Tibial nerve (tissue), 4 donors: ENCODE results near the gene NT5C1B. TPM values are rescaled to one million over a fixed set of nuclear protein-coding genes. Genes with fewer than 3 reads are reported as not detected.

Experiments used
- DNase-seq, 2 donors: peaks; one replicate each; pipeline ENCODE4 v3.0.0-alpha.2; 2019; ENCODE audit warnings: low spot score in 2 of 2
- H3K27ac ChIP-seq, 4 donors: fragments of 200-600 bp; sonication (generic) in 3 of 4; one replicate each; pipeline ENCODE4 v1.5.1; 2017 to 2019; ENCODE audit warnings: mild to moderate bottlenecking in 1 of 4
- H3K27me3 ChIP-seq, 2 donors: fragments of 200-600 bp; sonication (generic) in 1 of 2; one replicate each; pipeline versions ENCODE4 v1.5.1 to v1.6.0; 2017 to 2019
- H3K36me3 ChIP-seq, 3 donors: fragments of 200-600 bp; sonication (generic); one replicate each; pipeline ENCODE4 v1.5.1; 2018 to 2019
- H3K4me1 ChIP-seq, 4 donors: fragments of 200-600 bp; sonication (generic) in 3 of 4; one replicate each; pipeline ENCODE4 v1.5.1; 2017 to 2019
- H3K4me3 ChIP-seq, 4 donors: fragments of 200-600 bp; sonication (generic) in 3 of 4; one replicate each; pipeline ENCODE4 v1.5.1; 2017 to 2019; ENCODE audit warnings: mild to moderate bottlenecking in 1 of 4, moderate library complexity in 1 of 4
- H3K9me3 ChIP-seq, 4 donors: fragments of 200-600 bp; sonication (generic) in 3 of 4; one replicate each; pipeline ENCODE4 v1.5.1; 2017 to 2019
- CTCF ChIP-seq, 5 experiments: fragments of 200-600 bp in 3 of 5; fragments of 450-650 bp in 2 of 5; sonication (generic) in 3 of 5; IDR thresholded peaks; one replicate each; pipeline ENCODE4 v1.5.1; 2016 to 2019; ENCODE audit warnings: antibody characterized with exemption in 5 of 5, mild to moderate bottlenecking in 3 of 5, moderate library complexity in 2 of 5
- EP300 ChIP-seq, 2 donors: sonication (generic); formaldehyde crosslinking; IDR thresholded peaks; one replicate each; pipeline ENCODE4 v1.6.1; 2017; ENCODE audit warnings: antibody characterized with exemption in 2 of 2, mild to moderate bottlenecking in 1 of 2
- POLR2A ChIP-seq, 2 donors: fragments of 450-650 bp; IDR thresholded peaks; one replicate each; pipeline ENCODE4 v1.6.1; 2017; ENCODE audit warnings: antibody characterized with exemption in 2 of 2, mild to moderate bottlenecking in 2 of 2, moderate library complexity in 2 of 2
- WGBS, 2 donors: methylation state at CpG; one replicate each; pipeline ENCODE4 v1.1.5; 2018; 5-methylcytosine and 5-hydroxymethylcytosine counted together
- total RNA-seq, 4 donors: library from RNA; depleted of rRNA; stranded (reverse); fragments of >200 nt; gene quantifications; one replicate each; pipeline ENCODE4 v1.1.0, GENCODE V29; 2016

NT5C1B gene
- total RNA-seq, 4 donors from 2014 or later: not detected

DNA sequence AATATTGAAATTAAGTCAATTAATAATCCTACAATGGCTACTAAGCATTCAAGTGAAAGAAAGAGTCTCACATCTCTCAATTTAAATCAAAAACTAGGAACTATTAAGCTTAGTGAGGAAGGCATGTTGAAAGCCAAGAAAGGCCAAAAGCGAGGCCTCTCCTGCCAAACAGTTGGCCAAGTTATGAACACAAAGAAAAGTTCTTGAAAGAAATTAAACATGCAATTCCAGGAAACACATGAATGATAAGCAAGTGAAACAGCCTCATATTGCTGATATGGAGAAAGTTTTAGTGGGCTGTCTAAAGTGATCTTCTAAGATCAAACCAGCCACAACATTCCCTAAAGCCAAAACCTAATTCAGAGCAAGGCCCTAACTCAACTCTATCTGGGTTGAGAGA lies 40.7 kb downstream of the NT5C1B start:
- Histone ChIP-seq H3K4me1 (peaks cover 0 to 21% (median 2%) of the 10 kb centered on the region in 4 donors), H3K4me3 (no peak overlapping the region), H3K27ac (no peak overlapping the region), H3K9me3 (no peaks in the 10 kb centered on the region), H3K27me3 (no peaks in the 10 kb centered on the region), H3K36me3 (peaks cover 0 to 2% (median 0%) of the 10 kb centered on the region in 3 donors)
- DNase-seq: no peak
- 76 to 81% methylated on average over 1 of the region's 1 CpG for WGBS, 2 donors
- no peak for TF ChIP-seq CTCF (IDR thresholded peaks at IDR 0.05)
- TF ChIP-seq EP300 (IDR thresholded peaks at IDR 0.05): no peak
- TF ChIP-seq POLR2A (IDR thresholded peaks at IDR 0.05): no peak

DNA sequence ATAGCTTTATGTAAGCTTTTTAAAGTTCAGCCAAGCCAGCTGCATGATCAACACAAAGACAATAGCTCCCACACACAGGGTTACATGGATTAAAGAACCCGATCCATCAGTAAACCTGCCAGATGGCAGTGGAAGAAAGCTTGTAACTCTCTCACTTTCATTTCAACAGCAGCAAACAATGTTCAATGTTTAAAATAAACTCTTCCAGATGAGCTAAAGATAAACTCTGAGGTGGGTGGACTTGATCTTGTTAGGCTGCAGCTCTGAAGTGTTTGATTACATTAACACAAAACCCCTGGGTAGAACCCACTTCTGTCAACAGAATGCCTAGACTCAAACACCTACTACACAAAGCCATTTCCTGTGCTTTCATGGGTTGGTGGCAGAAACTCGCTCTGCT lies 42.8 kb downstream of the NT5C1B start:
- 62 to 73% methylated on average over 2 of the region's 2 CpGs for WGBS, 2 donors
- TF ChIP-seq POLR2A (IDR thresholded peaks at IDR 0.05) (no peak), EP300 (IDR thresholded peaks at IDR 0.05) (no peak)
- H3K36me3 ChIP-seq: no peaks in the 10 kb centered on the region
- peaks cover 0 to 7% (median 2%) of the 10 kb centered on the region in 4 donors for H3K4me1 ChIP-seq
- no peak for DNase-seq
- no peaks in the 10 kb centered on the region for H3K27me3 ChIP-seq
- no peak overlapping the region for H3K27ac ChIP-seq
- no peak overlapping the region for H3K4me3 ChIP-seq
- no peaks in the 10 kb centered on the region for H3K9me3 ChIP-seq

- Histone ChIP-seq H3K27ac (no peak overlapping the region), H3K4me3 (no peak overlapping the region), H3K9me3 (no peaks in the 10 kb centered on the region), H3K27me3 (no peaks in the 10 kb centered on the region), H3K4me1 (peaks cover 0 to 7% (median under 1%) of the 10 kb centered on the region in 4 donors), H3K36me3 (no peaks in the 10 kb centered on the region)
- no peak for TF ChIP-seq CTCF (IDR thresholded peaks at IDR 0.05)
- no peak for TF ChIP-seq POLR2A (IDR thresholded peaks at IDR 0.05)
- TF ChIP-seq EP300 (IDR thresholded peaks at IDR 0.05): no peak
- 83 to 89% methylated on average over 4 of the region's 4 CpGs for WGBS, 2 donors
- no peak for DNase-seq
These were observed 44.0 kb downstream of the NT5C1B start for GRCh38 chr2:18545384-18545783.

- TF ChIP-seq POLR2A (IDR thresholded peaks at IDR 0.05) (no peak), EP300 (IDR thresholded peaks at IDR 0.05) (no peak), CTCF (IDR thresholded peaks at IDR 0.05) (no peak)
- no peak for DNase-seq
- Histone ChIP-seq H3K36me3 (no peaks in the 10 kb centered on the region), H3K4me1 (peaks cover 0 to 7% (median 0%) of the 10 kb centered on the region in 4 donors), H3K9me3 (no peaks in the 10 kb centered on the region), H3K4me3 (no peak overlapping the region), H3K27ac (no peak overlapping the region), H3K27me3 (no peaks in the 10 kb centered on the region)
- WGBS, 2 donors: 77 to 79% methylated on average over 3 of the region's 3 CpGs
These were observed 45.2 kb downstream of the NT5C1B start for GRCh38 chr2:18544171-18544570.

DNA sequence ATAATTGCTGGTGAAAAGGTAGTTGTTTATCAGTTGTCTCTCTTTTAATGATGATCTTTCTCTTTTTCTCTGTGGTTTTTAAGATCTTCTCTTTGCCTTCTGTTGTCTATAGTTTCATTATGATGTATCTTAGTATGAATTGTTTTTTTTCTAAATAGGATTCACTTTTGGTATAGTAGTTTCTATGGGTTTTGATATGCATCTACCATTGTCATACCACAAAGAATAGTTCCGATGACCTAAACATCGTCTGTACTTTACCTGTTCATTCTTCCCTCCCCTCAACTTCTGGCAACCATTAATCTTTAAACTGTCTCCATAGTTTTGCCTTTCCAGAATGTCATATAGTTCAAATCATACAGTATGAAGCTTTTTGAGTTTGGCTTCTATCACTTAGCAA lies 48.5 kb downstream of the NT5C1B start:
- H3K27ac ChIP-seq: no peak overlapping the region
- 91 to 92% methylated on average over 2 of the region's 2 CpGs for WGBS, 2 donors
- no peaks in the 10 kb centered on the region for H3K36me3 ChIP-seq
- no peaks in the 10 kb centered on the region for H3K4me1 ChIP-seq
- no peaks in the 10 kb centered on the region for H3K9me3 ChIP-seq
- H3K27me3 ChIP-seq: no peaks in the 10 kb centered on the region
- TF ChIP-seq POLR2A (IDR thresholded peaks at IDR 0.05) (no peak), CTCF (IDR thresholded peaks at IDR 0.05) (no peak), EP300 (IDR thresholded peaks at IDR 0.05) (no peak)
- no peak for DNase-seq
- H3K4me3 ChIP-seq: no peak overlapping the region

DNA sequence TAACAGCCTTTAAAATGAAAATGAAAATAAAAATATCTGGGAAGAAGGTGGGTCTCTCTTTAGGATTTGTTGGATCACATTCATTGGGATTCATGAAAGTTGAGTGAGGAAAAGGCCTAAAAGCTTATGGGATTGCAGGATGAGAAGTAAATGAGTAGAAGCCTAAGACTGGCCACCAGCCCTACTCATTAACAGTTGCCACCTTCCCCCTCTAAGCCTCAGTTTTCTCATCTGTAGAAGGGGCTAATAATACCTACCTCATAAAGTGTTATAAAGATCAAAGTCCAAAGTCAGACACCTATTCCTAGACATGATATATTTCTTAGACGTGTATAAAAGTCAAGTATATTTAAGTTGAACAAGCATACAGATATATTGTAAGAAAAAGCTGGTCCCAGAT lies 52.7 kb downstream of the NT5C1B start:
- Histone ChIP-seq H3K27me3 (no peaks in the 10 kb centered on the region), H3K27ac (no peak overlapping the region), H3K36me3 (no peaks in the 10 kb centered on the region), H3K9me3 (no peaks in the 10 kb centered on the region), H3K4me3 (no peak overlapping the region), H3K4me1 (no peaks in the 10 kb centered on the region)
- TF ChIP-seq EP300 (IDR thresholded peaks at IDR 0.05) (no peak), CTCF (IDR thresholded peaks at IDR 0.05) (no peak), POLR2A (IDR thresholded peaks at IDR 0.05) (no peak)
- WGBS, 2 donors: 93 to 98% methylated on average over 1 of the region's 1 CpG
- no peak for DNase-seq
